ENCODE measurements around the gene EIF4G1.

Gene EIF4G1

GRCh38 chr3:184345317-184346144, 31.1 kb downstream of the EIF4G1 start:
- peak overlapping the region; percentile 16 to 21 for H3K27ac ChIP-seq
- intact Hi-C loops (cut with DNase I; ENCODE audit: low total_unique reads), result no loop called here
- peak; percentile 73 to 82 for DNase-seq

GRCh38 chr3:184346480-184347190, 32.2 kb downstream of the EIF4G1 start:
- H3K36me3 ChIP-seq, result peaks cover 34 to 46% (median 35%) of the 10 kb centered on the region in 3 donors
- H3K9me3 ChIP-seq, result no peaks in the 10 kb centered on the region
- TF ChIP-seq, protein P1, sequence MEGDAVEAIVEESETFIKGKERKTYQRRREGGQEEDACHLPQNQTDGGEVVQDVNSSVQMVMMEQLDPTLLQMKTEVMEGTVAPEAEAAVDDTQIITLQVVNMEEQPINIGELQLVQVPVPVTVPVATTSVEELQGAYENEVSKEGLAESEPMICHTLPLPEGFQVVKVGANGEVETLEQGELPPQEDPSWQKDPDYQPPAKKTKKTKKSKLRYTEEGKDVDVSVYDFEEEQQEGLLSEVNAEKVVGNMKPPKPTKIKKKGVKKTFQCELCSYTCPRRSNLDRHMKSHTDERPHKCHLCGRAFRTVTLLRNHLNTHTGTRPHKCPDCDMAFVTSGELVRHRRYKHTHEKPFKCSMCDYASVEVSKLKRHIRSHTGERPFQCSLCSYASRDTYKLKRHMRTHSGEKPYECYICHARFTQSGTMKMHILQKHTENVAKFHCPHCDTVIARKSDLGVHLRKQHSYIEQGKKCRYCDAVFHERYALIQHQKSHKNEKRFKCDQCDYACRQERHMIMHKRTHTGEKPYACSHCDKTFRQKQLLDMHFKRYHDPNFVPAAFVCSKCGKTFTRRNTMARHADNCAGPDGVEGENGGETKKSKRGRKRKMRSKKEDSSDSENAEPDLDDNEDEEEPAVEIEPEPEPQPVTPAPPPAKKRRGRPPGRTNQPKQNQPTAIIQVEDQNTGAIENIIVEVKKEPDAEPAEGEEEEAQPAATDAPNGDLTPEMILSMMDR (IDR thresholded peaks at IDR 0.05), result no peak
- intact Hi-C loops (cut with DNase I; ENCODE audit: low total_unique reads), result no loop called here
- no peak for DNase-seq
- no peak overlapping the region for H3K4me3 ChIP-seq
- no peak overlapping the region for H3K27ac ChIP-seq
- peaks cover 0 to 11% (median 0%) of the 10 kb centered on the region in 4 donors for H3K4me1 ChIP-seq
- no peaks in the 10 kb centered on the region for H3K27me3 ChIP-seq

More at GRCh38 chr3:184345317-184346144, 31.1 kb downstream of the EIF4G1 start:
- H3K4me1 ChIP-seq, result peaks cover 0 to 11% (median 0%) of the 10 kb centered on the region in 4 donors
- H3K27me3 ChIP-seq, result no peaks in the 10 kb centered on the region
- TF ChIP-seq, protein P1 (IDR thresholded peaks at IDR 0.05), result peak; percentile 39 to 48
- H3K9me3 ChIP-seq, result no peaks in the 10 kb centered on the region
- no peak overlapping the region for H3K4me3 ChIP-seq
- peaks cover 39 to 49% (median 39%) of the 10 kb centered on the region in 3 donors for H3K36me3 ChIP-seq

DNA sequence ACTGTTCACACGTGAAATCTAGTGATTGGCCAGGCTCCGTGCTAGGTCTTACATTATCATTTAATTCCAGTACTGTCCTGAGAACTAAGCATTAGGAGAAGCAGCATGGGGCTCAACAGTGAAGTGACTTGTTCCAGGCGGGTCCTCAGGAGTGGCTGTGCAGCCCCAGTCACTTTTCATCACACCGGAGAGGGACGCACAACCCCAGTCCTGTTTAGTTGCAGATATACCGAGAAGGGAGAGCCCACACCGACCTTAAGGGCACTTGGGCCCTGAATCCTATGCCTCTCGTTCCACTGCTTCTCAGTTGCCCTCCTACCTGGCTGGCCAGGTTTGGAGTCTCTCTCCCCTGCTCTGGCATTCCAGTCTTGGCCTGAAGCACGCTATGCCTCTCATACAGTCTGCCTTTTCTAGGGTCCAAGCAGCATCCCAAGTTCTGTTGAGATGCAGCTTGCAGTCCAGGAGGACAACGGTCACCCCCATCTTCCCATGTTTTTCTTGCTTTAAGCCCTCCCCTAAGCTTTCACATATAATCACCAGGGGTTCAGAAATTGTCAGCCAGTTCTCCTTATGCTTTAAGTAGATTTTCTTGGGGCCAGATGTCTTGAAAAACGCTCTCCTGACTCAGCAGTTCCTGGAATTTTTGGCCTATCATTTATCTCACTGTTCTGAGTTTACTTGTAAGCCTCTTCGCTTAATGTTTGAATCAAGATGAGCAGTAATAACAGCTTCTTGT, 33.1 kb downstream of the EIF4G1 start:
- Histone ChIP-seq H3K27ac (no peak overlapping the region), H3K27me3 (no peaks in the 10 kb centered on the region), H3K4me3 (no peak overlapping the region), H3K36me3 (peaks cover 25 to 44% (median 27%) of the 10 kb centered on the region in 3 donors), H3K9me3 (no peaks in the 10 kb centered on the region), H3K4me1 (peaks cover 0 to 11% (median 0%) of the 10 kb centered on the region in 4 donors)
- intact Hi-C loops (cut with DNase I; ENCODE audit: low total_unique reads), result no loop called here
- DNase-seq, result no peak
- TF ChIP-seq, protein P1 (IDR thresholded peaks at IDR 0.05), result no peak

DNA sequence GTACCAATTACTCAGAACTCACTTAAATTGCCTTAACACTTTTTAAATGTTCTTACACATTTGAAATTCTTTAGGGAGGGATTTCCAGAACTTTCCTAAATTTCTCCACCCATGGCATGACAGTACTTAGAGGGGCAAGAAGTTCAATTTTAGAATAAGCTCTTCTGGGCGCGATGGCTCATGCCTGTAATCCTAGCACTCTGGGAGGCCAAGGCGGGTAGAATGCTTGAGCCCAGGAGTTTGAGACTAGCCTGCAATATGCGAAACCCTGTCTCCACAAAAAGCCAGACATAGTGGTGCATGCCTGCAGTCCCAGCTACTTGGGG, 33.6 kb downstream of the EIF4G1 start:
- no peak overlapping the region for H3K27ac ChIP-seq
- peaks cover 20 to 44% (median 22%) of the 10 kb centered on the region in 3 donors for H3K36me3 ChIP-seq
- TF ChIP-seq, protein P1 (IDR thresholded peaks at IDR 0.05), result no peak
- intact Hi-C loops (cut with DNase I; ENCODE audit: low total_unique reads), result no loop called here
- H3K27me3 ChIP-seq, result no peaks in the 10 kb centered on the region
- no peak overlapping the region for H3K4me3 ChIP-seq
- H3K4me1 ChIP-seq, result peaks cover 0 to 11% (median 0%) of the 10 kb centered on the region in 4 donors
- DNase-seq, result no peak
- H3K9me3 ChIP-seq, result no peaks in the 10 kb centered on the region

All from tibial artery (tissue), 4 donors.